HL-60 (cell line): Measurements from ENCODE around the gene IMMP2L.

Experiments
- GABPA ChIP-seq: IDR thresholded peaks from 2 replicates; pipeline ENCODE4 v1.6.1; 2012; ENCODE audit warnings: low read depth
- POLR2AphosphoS5 ChIP-seq: IDR thresholded peaks from 2 replicates; pipeline ENCODE4 v1.6.1; 2012; ENCODE audit warnings: low read depth
- SPI1 ChIP-seq: IDR thresholded peaks from 2 replicates; pipeline ENCODE4 v1.6.1; 2012; ENCODE audit warnings: low read depth, mild to moderate bottlenecking, borderline replicate concordance
- TF ChIP-seq, protein P1 (sequence below): IDR thresholded peaks from one replicate; pipeline ENCODE4 v1.5.1; 2011; ENCODE audit warnings: low read length, control low read depth, inconsistent platforms; ENCODE audit not compliant: insufficient read depth
- TF ChIP-seq, protein P2 (sequence below): IDR thresholded peaks from 2 replicates; pipeline ENCODE4 v1.6.1; 2012; ENCODE audit warnings: low read depth; ENCODE audit not compliant: insufficient replicate concordance

DNA sequence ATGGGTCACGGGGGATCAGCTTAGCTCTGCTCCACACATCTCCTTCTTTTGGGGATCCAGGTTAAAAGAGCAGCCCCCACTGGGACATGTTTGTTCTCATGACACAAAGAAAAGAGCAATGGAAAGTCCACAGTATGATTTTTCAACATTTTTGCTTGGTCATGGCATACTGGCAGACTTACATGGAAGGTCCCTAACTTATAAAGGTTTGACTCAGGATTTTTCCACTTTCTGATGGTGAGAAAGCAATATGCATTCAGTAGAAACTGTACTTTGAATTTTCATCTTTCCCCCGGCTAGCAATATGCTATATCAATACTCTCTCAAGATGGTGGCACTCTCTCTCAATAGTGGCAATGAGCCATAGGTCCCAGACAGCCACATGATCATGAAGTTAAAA is 699.0 kb downstream of the IMMP2L start:
- TF ChIP-seq POLR2AphosphoS5 = no peak
- TF ChIP-seq, protein P1, sequence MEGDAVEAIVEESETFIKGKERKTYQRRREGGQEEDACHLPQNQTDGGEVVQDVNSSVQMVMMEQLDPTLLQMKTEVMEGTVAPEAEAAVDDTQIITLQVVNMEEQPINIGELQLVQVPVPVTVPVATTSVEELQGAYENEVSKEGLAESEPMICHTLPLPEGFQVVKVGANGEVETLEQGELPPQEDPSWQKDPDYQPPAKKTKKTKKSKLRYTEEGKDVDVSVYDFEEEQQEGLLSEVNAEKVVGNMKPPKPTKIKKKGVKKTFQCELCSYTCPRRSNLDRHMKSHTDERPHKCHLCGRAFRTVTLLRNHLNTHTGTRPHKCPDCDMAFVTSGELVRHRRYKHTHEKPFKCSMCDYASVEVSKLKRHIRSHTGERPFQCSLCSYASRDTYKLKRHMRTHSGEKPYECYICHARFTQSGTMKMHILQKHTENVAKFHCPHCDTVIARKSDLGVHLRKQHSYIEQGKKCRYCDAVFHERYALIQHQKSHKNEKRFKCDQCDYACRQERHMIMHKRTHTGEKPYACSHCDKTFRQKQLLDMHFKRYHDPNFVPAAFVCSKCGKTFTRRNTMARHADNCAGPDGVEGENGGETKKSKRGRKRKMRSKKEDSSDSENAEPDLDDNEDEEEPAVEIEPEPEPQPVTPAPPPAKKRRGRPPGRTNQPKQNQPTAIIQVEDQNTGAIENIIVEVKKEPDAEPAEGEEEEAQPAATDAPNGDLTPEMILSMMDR = no peak
- TF ChIP-seq, protein P2, sequence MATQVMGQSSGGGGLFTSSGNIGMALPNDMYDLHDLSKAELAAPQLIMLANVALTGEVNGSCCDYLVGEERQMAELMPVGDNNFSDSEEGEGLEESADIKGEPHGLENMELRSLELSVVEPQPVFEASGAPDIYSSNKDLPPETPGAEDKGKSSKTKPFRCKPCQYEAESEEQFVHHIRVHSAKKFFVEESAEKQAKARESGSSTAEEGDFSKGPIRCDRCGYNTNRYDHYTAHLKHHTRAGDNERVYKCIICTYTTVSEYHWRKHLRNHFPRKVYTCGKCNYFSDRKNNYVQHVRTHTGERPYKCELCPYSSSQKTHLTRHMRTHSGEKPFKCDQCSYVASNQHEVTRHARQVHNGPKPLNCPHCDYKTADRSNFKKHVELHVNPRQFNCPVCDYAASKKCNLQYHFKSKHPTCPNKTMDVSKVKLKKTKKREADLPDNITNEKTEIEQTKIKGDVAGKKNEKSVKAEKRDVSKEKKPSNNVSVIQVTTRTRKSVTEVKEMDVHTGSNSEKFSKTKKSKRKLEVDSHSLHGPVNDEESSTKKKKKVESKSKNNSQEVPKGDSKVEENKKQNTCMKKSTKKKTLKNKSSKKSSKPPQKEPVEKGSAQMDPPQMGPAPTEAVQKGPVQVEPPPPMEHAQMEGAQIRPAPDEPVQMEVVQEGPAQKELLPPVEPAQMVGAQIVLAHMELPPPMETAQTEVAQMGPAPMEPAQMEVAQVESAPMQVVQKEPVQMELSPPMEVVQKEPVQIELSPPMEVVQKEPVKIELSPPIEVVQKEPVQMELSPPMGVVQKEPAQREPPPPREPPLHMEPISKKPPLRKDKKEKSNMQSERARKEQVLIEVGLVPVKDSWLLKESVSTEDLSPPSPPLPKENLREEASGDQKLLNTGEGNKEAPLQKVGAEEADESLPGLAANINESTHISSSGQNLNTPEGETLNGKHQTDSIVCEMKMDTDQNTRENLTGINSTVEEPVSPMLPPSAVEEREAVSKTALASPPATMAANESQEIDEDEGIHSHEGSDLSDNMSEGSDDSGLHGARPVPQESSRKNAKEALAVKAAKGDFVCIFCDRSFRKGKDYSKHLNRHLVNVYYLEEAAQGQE = no peak
- no peak for TF ChIP-seq SPI1
- no peak for TF ChIP-seq GABPA
